Measurements from ENCODE around the gene LCN1.

Gene LCN1

DNA sequence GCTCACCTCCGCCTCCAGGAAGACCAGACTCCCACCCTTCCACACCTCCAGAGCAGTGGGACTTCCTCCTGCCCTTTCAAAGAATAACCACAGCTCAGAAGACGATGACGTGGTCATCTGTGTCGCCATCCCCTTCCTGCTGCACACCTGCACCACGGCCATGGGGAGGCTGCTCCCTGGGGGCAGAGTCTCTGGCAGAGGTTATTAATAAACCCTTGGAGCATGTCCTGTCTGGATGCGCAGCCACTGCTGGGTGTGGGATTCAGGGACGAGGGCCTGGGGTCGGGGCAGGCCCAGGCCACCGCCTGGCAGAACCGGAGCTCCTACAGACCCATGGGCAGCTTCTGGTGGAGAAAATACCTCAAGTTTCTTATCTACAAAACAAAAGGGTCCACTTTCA is 45.3 kb downstream of the LCN1 start:
- DNase-seq (ENCODE audit: low read depth in 2 of 2), result no peak

GRCh38 chr9:135567311-135567710 is 46.1 kb downstream of the LCN1 start:
- DNase-seq (ENCODE audit: low read depth in 2 of 2), result no peak

DNA sequence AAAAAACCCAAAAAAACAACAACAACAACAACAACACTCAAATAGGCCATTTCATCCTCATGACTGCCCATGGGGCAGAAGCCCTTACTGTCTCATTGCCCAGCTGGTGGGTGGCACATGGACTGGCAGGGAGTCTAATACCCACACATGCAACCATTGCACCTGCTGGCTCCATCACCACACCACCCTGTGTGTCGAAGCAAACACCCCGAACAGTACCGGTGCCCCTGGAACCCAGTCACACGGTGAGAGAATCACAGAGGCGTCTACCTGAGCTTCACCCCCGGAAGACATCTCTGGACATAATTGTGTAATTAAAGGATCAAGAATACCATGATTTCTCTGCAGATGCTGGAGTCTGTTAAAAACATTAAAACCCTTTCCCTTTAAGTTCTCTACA is 46.8 kb downstream of the LCN1 start:
- no peak for DNase-seq (ENCODE audit: low read depth in 2 of 2)

DNA sequence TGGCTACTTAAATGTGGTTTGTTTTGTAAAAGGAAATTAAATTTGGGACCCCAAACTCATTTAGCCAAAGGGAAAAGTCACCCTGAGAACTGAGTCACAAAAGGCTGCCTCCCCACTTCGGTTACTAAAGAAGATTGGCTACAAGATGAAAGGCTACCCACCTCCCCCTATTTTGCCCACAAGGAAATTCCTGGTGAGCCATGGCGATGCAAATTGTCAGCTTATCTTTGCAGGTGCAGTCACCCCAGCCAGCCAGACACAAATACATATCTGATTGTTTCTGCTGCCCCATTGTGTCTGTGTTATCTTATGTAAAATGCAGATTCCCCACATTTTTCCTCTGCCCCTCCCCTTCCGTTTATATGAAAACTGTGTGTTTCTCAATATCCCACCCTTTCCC is 49.2 kb downstream of the LCN1 start:
- DNase-seq (ENCODE audit: low read depth in 2 of 2), result no peak

- DNase-seq (ENCODE audit: low read depth in 2 of 2), result no peak
Observed at GRCh38 chr9:135572233-135572632, 51.0 kb downstream of the LCN1 start.

GRCh38 chr9:135573124-135573523 is 51.9 kb downstream of the LCN1 start:
- DNase-seq (ENCODE audit: low read depth in 2 of 2), result no peak

DNA sequence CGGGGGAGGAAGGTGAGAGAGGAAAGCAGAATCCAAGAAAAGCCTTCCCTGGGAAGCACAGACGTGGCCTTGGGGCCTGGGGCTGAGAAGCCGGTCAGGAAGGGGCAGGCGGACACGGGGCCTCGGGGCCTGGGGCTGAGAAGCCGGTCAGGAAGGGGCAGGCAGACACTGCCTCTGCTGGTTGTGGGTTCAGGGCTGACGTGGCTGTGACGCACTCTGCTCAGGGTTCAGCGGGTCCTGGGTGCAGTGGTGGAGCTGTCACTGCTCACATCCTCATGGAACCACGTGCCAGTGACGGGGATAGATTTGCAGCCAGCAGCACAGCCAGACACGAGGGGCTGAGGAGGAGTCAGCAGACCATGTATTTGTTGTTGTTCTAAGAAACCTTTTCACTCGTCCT is 53.1 kb downstream of the LCN1 start:
- DNase-seq (ENCODE audit: low read depth in 2 of 2), result no peak

- no peak for DNase-seq (ENCODE audit: low read depth in 2 of 2)
Observed at GRCh38 chr9:135574943-135575342, 53.7 kb downstream of the LCN1 start.

All from stimulated activated CD8-positive, alpha-beta memory T cell treated with anti-CD3 and anti-CD28 coated beads, Interleukin-7, amount 100 ng/mL, for 1 hour (primary cell).